GM12878 (cell line): ENCODE data around the gene WSCD2. TPM values are rescaled to one million over a fixed set of nuclear protein-coding genes. Genes with fewer than 3 reads are reported as not detected.

Source experiments
- ATAC-seq: fragments of 200-7000 bp; cut with Tn5 transposase; 3 replicates; pipeline ENCODE4 v1.9.1; 2020; ENCODE audit warnings: mild to moderate bottlenecking, moderate library complexity
- BruUV-seq: library from RNA; stranded (reverse); fragments of 400-500 nt; replicated peaks from 2 replicates; lab custom pipeline; 2021; lab: Mats Ljungman, UMichigan
- CTCF ChIA-PET: fragments of 300-600 bp; sonication (Branson Sonifier 250); formaldehyde crosslinking; extraction: SDS; loops from one replicate; lab custom pipeline; 2021; ENCODE audit warnings: inconsistent platforms; lab: Yijun Ruan, JAX
- POLR2A ChIA-PET: fragments of 350-600 bp; formaldehyde crosslinking; extraction: SDS; loops from one replicate; lab custom pipeline; 2021; ENCODE audit warnings: inconsistent platforms; lab: Charles Lee
- RAD21 ChIA-PET: fragments of 300-600 bp; sonication (Branson Sonifier 250); formaldehyde crosslinking; loops from one replicate; lab custom pipeline; 2023; ENCODE audit warnings: antibody characterized with exemption; ENCODE audit not compliant: unreplicated experiment; lab: Charles Lee
- SMC1A ChIA-PET: fragments of 300-600 bp; sonication (Branson Sonifier 250); formaldehyde crosslinking; loops from one replicate; lab custom pipeline; 2023; ENCODE audit not compliant: unreplicated experiment, uncharacterized antibody; lab: Charles Lee
- DNase-seq: peaks from one replicate; pipeline ENCODE4 v3.0.0-alpha.2; 2011; ENCODE audit warnings: low read depth, low spot score
- FAIRE-seq: peaks from 3 replicates; lab custom pipeline; 2011; peaks lifted over from hg19 to GRCh38; lab: Jason Lieb, UNC
- H2AFZ ChIP-seq: 2 replicates; pipeline ENCODE4 v1.6.0; 2011; ENCODE audit warnings: low read depth, low read length, control low read depth; ENCODE audit not compliant: control insufficient read depth
- H3K27ac ChIP-seq: 2 replicates; pipeline ENCODE4 v1.5.1; 2011; ENCODE audit warnings: control low read depth; ENCODE audit not compliant: control insufficient read depth, insufficient read depth
- H3K27me3 ChIP-seq, 2 experiments: replicated peaks in 1 of 2; 2 replicates each; pipeline versions ENCODE4 v1.6.0 to v1.6.1; 2011; ENCODE audit warnings: low read length in 1 of 2; ENCODE audit not compliant: control insufficient read depth in 2 of 2, insufficient read depth in 2 of 2
- H3K36me3 ChIP-seq, 2 experiments: 2 replicates each; pipeline ENCODE4 v1.5.1; 2011; ENCODE audit warnings: low read length in 1 of 2; ENCODE audit not compliant: control insufficient read depth in 2 of 2, insufficient read depth in 2 of 2
- H3K4me1 ChIP-seq: 2 replicates; pipeline ENCODE4 v1.6.1; 2011; ENCODE audit warnings: mild to moderate bottlenecking, low read length, moderate library complexity, mixed read lengths; ENCODE audit not compliant: control insufficient read depth, insufficient read depth
- H3K4me2 ChIP-seq: 2 replicates; pipeline ENCODE4 v1.6.0; 2011; ENCODE audit warnings: control low read depth; ENCODE audit not compliant: control insufficient read depth, insufficient read depth
- H3K4me3 ChIP-seq: fragments of 200-600 bp; sonication (generic); 2 replicates; pipeline ENCODE4 v1.5.1; 2016
- H3K79me2 ChIP-seq: 2 replicates; pipeline ENCODE4 v1.6.0; 2011; ENCODE audit warnings: low read length; ENCODE audit not compliant: control insufficient read depth, insufficient read depth
- H3K9ac ChIP-seq: 2 replicates; pipeline ENCODE4 v1.8.0; 2011; ENCODE audit warnings: low read length, control low read depth, mixed read lengths; ENCODE audit not compliant: control insufficient read depth, insufficient read depth
- H3K9me3 ChIP-seq: replicated peaks from 3 replicates; pipeline ENCODE4 v1.5.1; 2011; ENCODE audit warnings: mild to moderate bottlenecking, low read length; ENCODE audit not compliant: control insufficient read depth, insufficient read depth
- H4K20me1 ChIP-seq: 2 replicates; pipeline ENCODE4 v1.6.0; 2011; ENCODE audit not compliant: control insufficient read depth, insufficient read depth
- ATF7 ChIP-seq: fragments of 450-650 bp; IDR thresholded peaks from 2 replicates; pipeline ENCODE4 v1.6.1; 2016; ENCODE audit warnings: low read depth, mild to moderate bottlenecking
- BACH1 ChIP-seq: fragments of 450-650 bp; IDR thresholded peaks from 2 replicates; pipeline ENCODE4 v1.6.1; 2017; ENCODE audit warnings: mild to moderate bottlenecking, borderline replicate concordance
- HDAC6 ChIP-seq: fragments of 200-600 bp; sonication (generic); IDR thresholded peaks from one replicate; pipeline ENCODE4 v1.8.0; 2017; ENCODE audit warnings: antibody characterized with exemption; ENCODE audit not compliant: unreplicated experiment
- IRF3 ChIP-seq: fragments of 450-650 bp; IDR thresholded peaks from 2 replicates; pipeline ENCODE4 v1.6.1; 2014; ENCODE audit warnings: mild to moderate bottlenecking
- IRF5 ChIP-seq: fragments of 450-650 bp; IDR thresholded peaks from 2 replicates; pipeline ENCODE4 v1.6.1; 2017; ENCODE audit warnings: borderline replicate concordance
- MTA2 ChIP-seq: fragments of 450-650 bp; IDR thresholded peaks from 2 replicates; pipeline ENCODE4 v1.6.1; 2016; ENCODE audit warnings: low read depth, mild to moderate bottlenecking, moderate library complexity
- PKNOX1 ChIP-seq: fragments of 450-650 bp; IDR thresholded peaks from 2 replicates; pipeline ENCODE4 v1.6.1; 2016; ENCODE audit warnings: mild to moderate bottlenecking
- POLR2A ChIP-seq: IDR thresholded peaks from 2 replicates; pipeline ENCODE4 v1.6.1; 2011; ENCODE audit warnings: low read depth, mild to moderate bottlenecking, low read length
- RBBP5 ChIP-seq: fragments of 200-600 bp; sonication (generic); conservative IDR thresholded peaks from 2 replicates; pipeline ENCODE4 v1.6.1; 2016
- RELB ChIP-seq: fragments of 450-650 bp; IDR thresholded peaks from 2 replicates; pipeline ENCODE4 v1.6.1; 2017; ENCODE audit warnings: low read depth, mild to moderate bottlenecking, moderate library complexity
- SIN3A ChIP-seq: IDR thresholded peaks from 2 replicates; pipeline ENCODE4 v1.6.1; 2012; ENCODE audit warnings: low read depth, low read length, improper control_type of control experiment
- SPI1 ChIP-seq: IDR thresholded peaks from 2 replicates; pipeline ENCODE4 v1.6.1; 2011; ENCODE audit warnings: low read depth, mild to moderate bottlenecking, low read length, moderate library complexity, borderline replicate concordance; ENCODE audit not compliant: insufficient read depth
- TCF12 ChIP-seq: IDR thresholded peaks from 2 replicates; pipeline ENCODE4 v1.6.1; 2011; ENCODE audit warnings: low read depth, mild to moderate bottlenecking, low read length
- ZBTB11 ChIP-seq: fragments of 450-650 bp; formaldehyde crosslinking; IDR thresholded peaks from 2 replicates; pipeline ENCODE4 v1.5.0; 2022; ENCODE audit warnings: mild to moderate bottlenecking, missing genetic modification characterization
- ZBTB33 ChIP-seq: fragments of 450-650 bp; IDR thresholded peaks from 2 replicates; pipeline ENCODE4 v1.6.1; 2017; ENCODE audit warnings: mild to moderate bottlenecking
- WGBS: methylation state at CpG from one replicate; pipeline ENCODE4 v1.1.6; 2016; ENCODE audit warnings: low lambda C conversion rate; ENCODE audit not compliant: insufficient replicate concordance, insufficient coverage; ENCODE audit errors: missing lambda C conversion rate; 5-methylcytosine and 5-hydroxymethylcytosine counted together
- in situ Hi-C: fragments of 300-500 bp; cut with MboI; formaldehyde crosslinking; loops from 9 replicates; pipeline ENCODE4 v1.14.3; 2018; ENCODE audit warnings: mixed read lengths
- intact Hi-C: fragments of 100-400 bp; cut with micrococcal nuclease; formaldehyde crosslinking; loops from one replicate; pipeline ENCODE4 v1.14.2; 2022; ENCODE audit not compliant: unreplicated experiment
- polyA plus RNA-seq, 11 experiments: library from polyadenylated mRNA; depleted of rRNA in 4 of 11; unstranded in 6 of 11; stranded (reverse) in 5 of 11; fragments of >200 nt; fragmentation: Nextera tagmentation in 4 of 11; fragmentation: Illumina TruSeq in 1 of 11; extraction: Ambion mirVana in 4 of 11; extraction: Trizol in 1 of 11; gene quantifications; 1 replicate in 1 of 11; 2 replicates in 10 of 11; pipeline versions ENCODE4 v1.2.1 to v1.2.3, GENCODE V29; 2011 to 2016; ENCODE audit warnings: inconsistent platforms in 2 of 11, missing spikeins in 2 of 11, low read depth in 1 of 11
- total RNA-seq, 4 experiments: library from RNA; depleted of rRNA in 3 of 4; stranded (reverse); fragments of >200 nt in 3 of 4; fragmentation: Illumina TruSeq in 1 of 4; extraction: Trizol in 1 of 4; gene quantifications; 2 replicates each; pipeline versions ENCODE4 v1.2.1 to v1.2.3, GENCODE V29; 2013 to 2021

WSCD2 gene
- total and polyA plus RNA-seq, 10 of the 15 experiments (the other 5 are each of a cell fraction or from before 2014, with no cell fraction given) = 0.41 TPM; not detected in 9

GRCh38 chr12:108235985-108236263, 106.8 kb downstream of the WSCD2 start:
- FAIRE-seq (no peak), DNase-seq (no peak), ATAC-seq (no peak)
- Histone ChIP-seq H3K4me3 (no peak overlapping the region), H4K20me1 (no peaks in the 10 kb centered on the region), H3K27ac (no peak overlapping the region), H3K27me3 (no peaks in the 10 kb centered on the region; a peak in 2 of 4 replicates), H3K9ac (no peak overlapping the region), H3K9me3 (no peaks in the 10 kb centered on the region; the same call in 2 of the 3 replicates), H2AFZ (no peak overlapping the region), H3K4me2 (no peak overlapping the region), H3K4me1 (no peaks in the 10 kb centered on the region), H3K79me2 (no peaks in the 10 kb centered on the region), H3K36me3 (no peaks in the 10 kb centered on the region)
- ChIA-PET CTCF (interaction anchor here (1.3 to 2.8 kb wide), 3 partner anchors 41 to 277 kb away, joined by 3 to 29 read pairs (median 15); no protein-coding TSS in a partner anchor), RAD21 (interaction anchor here (3.0 kb wide), 1 partner anchor 222 kb away, joined by 23 read pairs; no protein-coding TSS in a partner anchor), POLR2A (no interaction called here), SMC1A (interaction anchor here (1.4 kb wide), 1 partner anchor 219 kb away, joined by 3 read pairs; no protein-coding TSS in a partner anchor)
- WGBS = 32% methylated on average over 3 of the region's 3 CpGs
- no TSS peak for BruUV-seq
- in situ Hi-C loops (no loop called here), intact Hi-C loops (loop anchor here (2.0 kb wide), 1 partner anchor 221 kb away; no protein-coding TSS in a partner anchor)
- TF ChIP-seq RELB = no peak
- no peak for TF ChIP-seq TCF12
- no peak for TF ChIP-seq IRF3
- TF ChIP-seq MTA2 = no peak
- no peak for TF ChIP-seq SIN3A
- TF ChIP-seq ZBTB11 (CRISPR knock-in tag) = no peak
- no peak for TF ChIP-seq RBBP5
- no peak for TF ChIP-seq IRF5
- no peak for TF ChIP-seq BACH1
- TF ChIP-seq SPI1 = no peak
- no peak for TF ChIP-seq HDAC6
- no peak for TF ChIP-seq POLR2A
- TF ChIP-seq PKNOX1 = no peak
- no peak for TF ChIP-seq ATF7
- TF ChIP-seq ZBTB33 = no peak
